Retinal pigment epithelial cell (primary cell): ENCODE measurements around the gene NRN1L.

ENCODE experiments used
- DNase-seq: peaks from one replicate; pipeline ENCODE4 v3.0.0-alpha.2; 2010; ENCODE audit warnings: low read depth
- H3K4me3 ChIP-seq: 2 replicates; pipeline ENCODE4 v1.5.1; 2011; ENCODE audit warnings: mild to moderate bottlenecking, low read length, control low read depth, moderate library complexity
- CTCF ChIP-seq: conservative IDR thresholded peaks from 2 replicates; pipeline ENCODE4 v1.5.1; 2011; ENCODE audit warnings: low read depth, low read length, control low read depth, inconsistent platforms

NRN1L gene

GRCh38 chr16:67927131-67927941 is 42.7 kb downstream of the NRN1L start:
- no peak for TF ChIP-seq CTCF
- no peak overlapping the region for H3K4me3 ChIP-seq
- no peak for DNase-seq

- DNase-seq, result no peak
- no peak overlapping the region for H3K4me3 ChIP-seq
- TF ChIP-seq CTCF, result no peak
These were observed 43.5 kb downstream of the NRN1L start for GRCh38 chr16:67928147-67928546.

GRCh38 chr16:67928561-67929364 is 44.1 kb downstream of the NRN1L start:
- H3K4me3 ChIP-seq, result no peak overlapping the region
- no peak for DNase-seq
- TF ChIP-seq CTCF, result peak; percentile 95

- no peak for DNase-seq
- no peak overlapping the region for H3K4me3 ChIP-seq
- no peak for TF ChIP-seq CTCF
These were observed 45.5 kb downstream of the NRN1L start for GRCh38 chr16:67930191-67930590.

GRCh38 chr16:67930678-67931211 is 46.1 kb downstream of the NRN1L start:
- TF ChIP-seq CTCF, result no peak
- DNase-seq, result no peak
- no peak overlapping the region for H3K4me3 ChIP-seq

GRCh38 chr16:67931712-67932461 is 47.2 kb downstream of the NRN1L start, which contains the start of gene CTRL:
CTRL (minus strand) TSS chr16:67931862; CDS start chr16:67931852, 10 bp downstream.
- no peak for DNase-seq
- TF ChIP-seq CTCF, result peak; percentile 24
- no peak within 1 kb of the TSS for H3K4me3 ChIP-seq
